Motor neuron (in vitro differentiated cells): ENCODE data around the gene UNCX. TPM values are rescaled to one million over a fixed set of nuclear protein-coding genes. Genes with fewer than 3 reads are reported as not detected.
"Not testable (repeated sequence)": the region's sequence is repeated elsewhere in the genome, so short reads cannot be mapped to it uniquely, and the experiment has no call there.

Experiments
- ATAC-seq, 8 experiments: fragments of 200-7000 bp; cut with Tn5 transposase; replicated peaks in 6 of 8; 2 replicates each; pipeline ENCODE4 v1.8.0; 2021; ENCODE audit warnings: mild to moderate bottlenecking in 8 of 8, moderate library complexity in 8 of 8
- H3K27ac ChIP-seq, 2 donors: fragments of 250-450 bp; sonication (Bioruptor Pico); 2 replicates each; pipeline ENCODE4 v1.9.0; 2021; ENCODE audit warnings: antibody characterized with exemption in 2 of 2, mild to moderate bottlenecking in 2 of 2, moderate library complexity in 1 of 2
- H3K4me1 ChIP-seq, 2 donors: fragments of 250-450 bp; sonication (Bioruptor Pico); replicated peaks in 1 of 2; 2 replicates each; pipeline ENCODE4 v1.6.1; 2021; ENCODE audit warnings: antibody characterized with exemption in 2 of 2, mild to moderate bottlenecking in 2 of 2, moderate library complexity in 1 of 2
- H3K4me3 ChIP-seq, 5 donors: fragments of 250-450 bp; sonication (Bioruptor Pico); 2 replicates each; pipeline ENCODE4 v1.9.0; 2021; ENCODE audit warnings: antibody characterized with exemption in 5 of 5, mild to moderate bottlenecking in 5 of 5, moderate library complexity in 4 of 5
- WGBS, 10 experiments: fragments of 450-650 bp; shearing (Covaris generic); methylation state at CpG; one replicate each; pipeline ENCODE4 v1.0.0; 2022; 5-methylcytosine and 5-hydroxymethylcytosine counted together
- in situ Hi-C, 9 experiments: fragments of 400-800 bp; cut with MboI; loops; one replicate each; pipeline ENCODE4 v1.15.0; 2021; ENCODE audit warnings: low sequenced_read_pairs in 9 of 9, low pct_unique_long_range_greater_than_20kb in 2 of 9; ENCODE audit not compliant: unreplicated experiment in 9 of 9
- total RNA-seq, 8 experiments: library from RNA; unstranded; fragments of 300-600 nt; gene quantifications; 2 replicates each; pipeline versions ENCODE4 v1.2.3 to v1.2.4, GENCODE V29; 2022

Gene UNCX
- total RNA-seq, 8 experiments from 2014 or later, result 0.13 to 0.38 (median 0.18) TPM; not detected in 4

- in situ Hi-C loops, result no loop called here
- ATAC-seq, result no peak
- 32 to 100% (median 61%) methylated on average over 1 to 13 of the region's 30 CpGs; no CpG with 5 or more reads in 4 of the 10 experiments for WGBS, 10 experiments
Observed at GRCh38 chr7:1264345-1265280, 31.9 kb downstream of the UNCX start.

DNA sequence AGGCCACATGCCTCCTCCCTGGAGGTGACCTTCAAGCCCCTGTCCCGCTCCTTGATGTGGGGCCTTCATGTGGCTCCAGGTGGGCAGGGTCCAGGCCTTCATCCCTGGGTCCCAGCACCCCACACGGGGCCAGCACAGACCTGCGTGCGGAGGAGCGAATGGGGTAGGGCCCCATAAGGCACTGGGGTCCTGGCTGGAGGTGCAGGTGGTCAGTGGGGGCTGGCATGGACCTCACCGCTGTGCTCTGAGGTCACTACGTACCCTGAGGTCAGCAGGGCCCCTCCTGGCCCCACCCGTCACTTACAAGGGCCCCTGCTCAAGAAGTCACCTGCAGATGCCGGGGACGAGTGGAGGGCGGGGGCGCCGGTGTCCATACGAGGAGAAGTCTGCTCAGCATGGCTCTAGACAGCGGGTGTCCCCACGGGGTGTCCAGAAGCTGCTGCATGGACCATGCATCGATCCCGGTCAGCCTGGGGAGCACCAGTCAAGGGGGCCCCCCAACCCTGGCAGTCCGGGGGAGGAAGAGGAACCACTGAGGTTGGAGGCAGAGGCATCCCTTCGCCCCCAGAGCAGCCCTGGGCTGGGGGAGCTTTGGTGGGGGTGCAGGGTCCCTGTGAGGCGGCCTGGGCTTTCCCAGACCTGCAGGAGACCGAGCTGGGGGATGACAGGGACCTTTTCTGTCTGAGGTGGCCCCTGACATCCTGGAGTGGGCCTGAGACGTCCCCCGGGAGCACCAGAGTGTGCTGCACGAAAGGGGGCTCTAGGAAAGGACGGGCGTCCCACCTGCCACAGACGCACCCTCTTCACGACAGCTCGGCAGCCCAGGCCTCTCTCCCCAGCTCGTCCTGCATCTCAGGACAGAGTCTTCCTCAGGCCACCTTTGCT, 34.6 kb downstream of the UNCX start:
- in situ Hi-C loops, result no loop called here
- H3K4me3 ChIP-seq, result no peak overlapping the region
- no peak for ATAC-seq
- 42 to 80% (median 61%) methylated on average over 2 to 8 of the region's 31 CpGs; no CpG with 5 or more reads in 5 of the 10 experiments for WGBS, 10 experiments
- H3K4me1 ChIP-seq, result peaks cover 0 to 3% of the 10 kb centered on the region in 2 donors
- H3K27ac ChIP-seq, result no peak overlapping the region

More at GRCh38 chr7:1264345-1265280, 31.9 kb downstream of the UNCX start:
- Histone ChIP-seq H3K4me3 (no peak overlapping the region), H3K27ac (no peak overlapping the region), H3K4me1 (peaks cover 0 to 3% of the 10 kb centered on the region in 2 donors)

DNA sequence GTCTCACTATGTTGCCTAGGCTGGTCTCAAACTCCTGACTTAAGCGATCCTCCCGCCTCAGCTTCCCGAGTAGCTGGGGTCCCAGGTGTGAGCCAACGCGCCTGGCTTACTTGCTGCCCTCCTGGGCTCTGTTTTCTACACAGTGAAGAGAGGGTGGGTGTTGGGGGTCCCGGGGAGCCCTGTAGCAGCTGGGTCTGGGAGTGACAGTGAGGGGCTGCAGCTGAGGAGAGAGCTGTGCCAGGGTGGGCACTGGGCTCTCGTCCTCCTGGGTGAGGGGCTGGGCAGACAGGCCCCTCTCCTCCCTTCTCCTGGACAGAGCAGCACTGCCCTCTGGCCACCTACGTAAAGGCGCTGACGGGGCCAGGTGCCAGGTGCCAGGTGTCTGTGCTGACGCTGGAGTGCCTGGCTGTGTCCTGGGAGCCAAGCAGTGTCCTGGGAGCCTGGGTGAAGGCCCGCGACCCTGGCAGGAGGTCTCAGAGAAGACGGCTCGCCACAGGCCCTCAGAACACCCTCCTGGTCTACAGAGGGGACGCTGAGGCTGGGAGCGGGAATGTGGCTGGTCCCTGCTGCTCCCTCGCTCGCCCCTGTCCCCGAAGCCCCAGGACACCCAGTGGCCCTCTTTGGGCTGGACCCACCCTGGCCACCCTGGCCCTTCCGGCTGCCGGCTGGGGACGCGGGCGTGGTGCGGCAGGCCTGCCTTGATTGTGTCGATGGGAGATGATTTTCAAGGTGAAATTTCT, 35.6 kb downstream of the UNCX start:
- H3K27ac ChIP-seq, result no peak overlapping the region
- WGBS, 10 experiments, result 50 to 100% (median 67%) methylated on average over 1 to 5 of the region's 27 CpGs; no CpG with 5 or more reads in 5 of the 10 experiments
- peaks cover 0 to 3% of the 10 kb centered on the region in 2 donors for H3K4me1 ChIP-seq
- ATAC-seq, result peak in 1 of 8 experiments; percentile 10
- in situ Hi-C loops, result no loop called here
- no peak overlapping the region for H3K4me3 ChIP-seq

DNA sequence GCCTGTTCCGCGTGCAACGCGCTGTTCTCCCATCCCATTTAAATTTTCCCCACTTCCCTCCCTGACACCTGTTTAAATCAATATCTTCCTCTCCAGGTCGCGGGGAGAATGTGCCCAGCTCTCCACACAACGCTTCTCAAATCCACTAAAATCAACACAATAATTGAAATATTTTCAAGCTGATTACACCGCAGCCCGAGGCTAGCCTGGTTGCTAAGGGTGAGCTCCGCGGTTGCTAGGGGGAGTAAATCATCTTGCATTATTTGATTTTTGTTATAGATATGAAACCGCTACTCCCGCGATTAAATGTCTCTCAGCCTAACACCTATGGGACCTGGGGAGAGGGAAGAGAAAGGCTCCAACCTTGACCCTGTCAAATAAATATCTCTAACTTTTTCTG, 36.2 kb downstream of the UNCX start:
- in situ Hi-C loops, result no loop called here
- no peak overlapping the region for H3K4me3 ChIP-seq
- peak in 5 of 8 experiments; percentile 18 to 74 (median 36) for ATAC-seq
- H3K27ac ChIP-seq, result no peak overlapping the region
- 0 to 81% (median 50%) methylated on average over 1 to 12 of the region's 14 CpGs; no CpG with 5 or more reads in 1 of the 10 experiments for WGBS, 10 experiments
- peaks cover 0 to 3% of the 10 kb centered on the region in 2 donors for H3K4me1 ChIP-seq

- Histone ChIP-seq H3K27ac (no peak overlapping the region), H3K4me3 (no peak overlapping the region), H3K4me1 (peaks cover 0 to 3% of the 10 kb centered on the region in 2 donors)
- ATAC-seq, result peak in 3 of 8 experiments; percentile 10 to 35 (median 24)
- 40 to 55% methylated on average over 1 to 9 of the region's 29 CpGs; no CpG with 5 or more reads in 8 of the 10 experiments for WGBS, 10 experiments
- in situ Hi-C loops, result no loop called here
Observed at GRCh38 chr7:1269336-1269890, 36.7 kb downstream of the UNCX start.

DNA sequence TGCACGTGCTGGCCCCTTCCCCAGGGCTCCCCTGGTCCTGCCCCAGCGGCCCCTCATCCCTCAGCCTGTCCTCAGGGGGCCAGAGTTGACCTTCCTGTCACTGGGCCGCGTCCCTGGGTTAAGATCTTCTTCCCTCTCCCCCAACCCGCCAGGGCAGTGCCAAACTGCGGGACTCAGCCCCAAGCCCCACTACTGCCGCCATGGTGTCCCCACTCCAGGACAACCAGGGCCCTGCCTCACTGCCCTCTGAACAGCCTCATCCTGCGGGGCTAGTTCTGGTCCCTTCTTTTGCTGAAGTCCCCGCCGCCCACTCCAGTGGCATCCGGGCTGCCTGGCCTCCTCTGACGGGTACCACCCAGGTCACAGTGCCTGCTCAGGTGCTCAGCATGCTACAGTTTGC, 37.5 kb downstream of the UNCX start:
- no peak overlapping the region for H3K27ac ChIP-seq
- H3K4me1 ChIP-seq, result peaks cover 0 to 3% of the 10 kb centered on the region in 2 donors
- no peak for ATAC-seq
- no peak overlapping the region for H3K4me3 ChIP-seq
- in situ Hi-C loops, result no loop called here
- 83 to 90% methylated on average over 2 to 3 of the region's 12 CpGs; no CpG with 5 or more reads in 8 of the 10 experiments for WGBS, 10 experiments

- Histone ChIP-seq H3K4me1 (peaks cover 0 to 3% of the 10 kb centered on the region in 2 donors), H3K27ac (no peak overlapping the region), H3K4me3 (no peak overlapping the region)
- in situ Hi-C loops, result no loop called here
- WGBS, 10 experiments, result 53 to 100% (median 81%) methylated on average over 2 to 14 of the region's 14 CpGs; no CpG with 5 or more reads in 4 of the 10 experiments
- ATAC-seq, result no peak
Observed at GRCh38 chr7:1271046-1271445, 38.4 kb downstream of the UNCX start.

DNA sequence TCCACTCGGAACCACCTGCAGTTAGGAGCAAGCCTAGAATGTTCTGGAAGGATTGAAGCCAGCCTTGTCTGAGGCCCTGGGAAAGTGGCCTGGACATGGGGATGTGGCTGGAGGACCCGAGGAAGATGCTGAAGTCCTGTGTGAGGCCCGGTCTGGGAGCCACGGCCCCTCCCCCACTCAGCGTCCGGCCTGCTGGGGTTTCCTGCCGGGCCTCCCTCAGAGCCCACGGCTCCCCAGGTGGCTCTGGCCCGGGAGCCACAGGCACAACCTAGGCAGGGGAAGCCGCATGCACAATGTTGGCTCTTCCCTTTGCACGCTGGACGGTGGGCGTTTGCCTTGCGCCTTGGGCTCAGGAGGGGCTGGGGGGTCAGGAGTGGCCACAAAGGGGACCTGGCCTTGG, 39.0 kb downstream of the UNCX start:
- in situ Hi-C loops, result no loop called here
- WGBS, 10 experiments, result 57 to 100% (median 85%) methylated on average over 1 to 2 of the region's 14 CpGs; no CpG with 5 or more reads in 6 of the 10 experiments

DNA sequence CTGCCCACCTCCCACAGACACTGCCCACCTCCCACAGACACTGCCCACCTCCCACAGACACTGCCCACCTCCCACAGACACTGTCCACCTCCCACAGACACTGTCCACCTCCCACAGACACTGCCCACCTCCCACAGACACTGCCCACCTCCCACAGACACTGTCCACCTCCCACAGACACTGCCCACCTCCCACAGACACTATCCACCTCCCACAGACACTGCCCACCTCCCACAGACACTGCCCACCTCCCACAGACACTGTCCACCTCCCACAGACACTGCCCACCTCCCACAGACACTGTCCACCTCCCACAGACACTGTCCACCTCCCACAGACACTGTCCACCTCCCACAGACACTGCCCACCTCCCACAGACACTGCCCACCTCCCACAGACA, 39.5 kb downstream of the UNCX start:
- ATAC-seq, H3K27ac ChIP-seq, in situ Hi-C loops, H3K4me1 ChIP-seq, H3K4me3 ChIP-seq: not testable (repeated sequence)

More for the DNA sequence above, 39.0 kb downstream of the UNCX start:
- Histone ChIP-seq H3K27ac (no peak overlapping the region), H3K4me1 (peaks cover 0 to 3% of the 10 kb centered on the region in 2 donors), H3K4me3 (no peak overlapping the region)
- no peak for ATAC-seq

DNA sequence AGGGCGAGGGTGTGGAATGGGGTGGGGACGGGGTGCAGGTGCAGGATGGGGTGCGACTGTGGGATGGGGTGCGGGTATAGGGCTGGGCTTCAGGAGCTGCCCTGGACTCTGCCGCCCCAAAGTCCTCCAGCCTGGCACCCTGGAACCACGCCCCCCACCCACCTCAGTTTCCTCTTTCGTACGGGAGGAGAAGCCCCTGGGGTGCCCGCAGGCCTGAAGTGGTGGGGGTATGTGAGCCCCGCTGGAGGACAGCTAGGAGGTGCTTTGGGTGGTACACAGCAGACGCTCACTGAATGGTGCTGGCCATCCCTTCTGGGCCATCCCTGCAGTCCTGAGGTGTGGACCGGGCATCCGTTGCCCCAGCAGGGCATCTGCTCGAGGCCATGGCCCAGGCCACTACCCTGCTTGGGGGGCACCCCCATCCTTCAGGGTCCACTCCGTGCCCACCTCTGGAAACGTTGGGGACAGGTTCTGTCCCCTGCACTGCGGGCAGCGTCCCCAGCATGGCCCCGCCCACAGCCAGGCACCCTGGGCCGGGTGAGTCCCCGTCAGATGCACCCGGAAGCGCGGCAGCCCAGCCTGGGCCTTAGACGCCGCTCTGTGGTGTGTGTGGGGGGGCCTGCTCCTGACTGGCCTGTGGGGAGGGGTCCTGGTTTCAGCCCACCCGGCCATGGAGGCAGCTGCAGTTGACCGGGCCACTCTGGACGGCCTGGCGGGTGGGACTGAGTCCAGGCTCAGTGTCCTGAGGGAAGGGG, 41.6 kb downstream of the UNCX start:
- WGBS, 10 experiments, result 71 to 95% methylated on average over 4 to 6 of the region's 30 CpGs; no CpG with 5 or more reads in 8 of the 10 experiments
- Histone ChIP-seq H3K4me1 (no peaks in the 10 kb centered on the region), H3K4me3 (no peak overlapping the region), H3K27ac (no peak overlapping the region)
- in situ Hi-C loops, result no loop called here
- ATAC-seq, result no peak

- Histone ChIP-seq H3K27ac (no peak overlapping the region), H3K4me3 (no peak overlapping the region), H3K4me1 (no peaks in the 10 kb centered on the region)
- no peak for ATAC-seq
- no CpG with 5 or more reads among the region's 18 CpGs for WGBS, 10 experiments
- in situ Hi-C loops, result no loop called here
Observed at GRCh38 chr7:1274876-1275375, 42.3 kb downstream of the UNCX start.
